Measurements from ENCODE around the gene FAM13A.
"Not testable (repeated sequence)": the region's sequence is repeated elsewhere in the genome, so short reads cannot be mapped to it uniquely, and the experiment has no call there.

Gene FAM13A

GRCh38 chr4:89042055-89042454, 14.9 kb downstream of the FAM13A start:
- DNase-seq (ENCODE audit: low read depth) = no peak

DNA sequence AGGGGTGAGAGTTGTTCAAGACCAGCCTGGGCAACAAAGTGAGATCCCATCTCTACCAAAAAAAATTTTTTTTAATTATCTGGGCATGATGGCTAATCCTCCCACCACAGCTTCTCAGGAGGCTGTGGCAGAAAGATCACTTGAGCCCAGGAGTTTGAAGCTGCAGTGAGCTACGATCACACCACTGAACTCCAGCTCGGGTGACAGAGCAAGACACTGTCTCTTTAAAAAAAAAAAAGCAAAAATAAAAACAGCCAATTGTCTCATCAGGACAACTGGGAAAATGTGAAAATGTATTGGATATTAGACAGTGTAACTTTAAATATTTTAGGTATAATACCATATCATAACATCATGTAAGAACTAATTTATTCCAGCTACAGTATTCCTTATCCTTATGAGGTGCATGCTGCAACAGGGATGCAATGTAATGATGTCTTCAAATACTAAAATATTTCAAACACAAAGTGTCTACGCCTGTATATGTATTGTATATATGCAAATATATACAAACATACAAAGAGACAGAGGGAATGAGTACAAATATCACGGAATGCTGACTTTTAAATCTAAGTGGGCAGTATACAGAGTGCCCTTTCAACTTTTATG, 17.2 kb downstream of the FAM13A start:
- no peak for DNase-seq (ENCODE audit: low read depth)

GRCh38 chr4:89036535-89036934, 20.4 kb downstream of the FAM13A start:
- DNase-seq (ENCODE audit: low read depth) = no peak

- no peak for DNase-seq (ENCODE audit: low read depth)
Observed at GRCh38 chr4:89031272-89031671, 25.7 kb downstream of the FAM13A start.

DNA sequence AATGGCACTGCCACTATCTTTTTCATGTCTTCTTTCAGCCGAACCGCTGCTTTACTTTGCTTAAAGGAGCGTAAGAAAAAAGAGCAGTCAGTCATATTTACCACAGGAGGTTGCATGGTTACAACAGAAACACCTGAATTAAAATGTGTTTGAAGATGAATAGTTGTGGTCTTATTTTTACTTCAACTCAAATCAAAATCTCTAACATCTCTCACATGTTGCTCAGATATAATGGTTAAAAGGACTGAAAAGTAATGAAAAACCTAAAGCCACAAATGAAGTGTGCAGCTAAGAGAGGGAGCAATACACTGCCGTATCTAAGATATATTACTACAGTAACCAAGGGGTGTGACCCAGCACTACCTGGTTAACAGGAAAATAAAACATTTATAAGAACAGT, 27.4 kb downstream of the FAM13A start:
- DNase-seq (ENCODE audit: low read depth) = no peak

DNA sequence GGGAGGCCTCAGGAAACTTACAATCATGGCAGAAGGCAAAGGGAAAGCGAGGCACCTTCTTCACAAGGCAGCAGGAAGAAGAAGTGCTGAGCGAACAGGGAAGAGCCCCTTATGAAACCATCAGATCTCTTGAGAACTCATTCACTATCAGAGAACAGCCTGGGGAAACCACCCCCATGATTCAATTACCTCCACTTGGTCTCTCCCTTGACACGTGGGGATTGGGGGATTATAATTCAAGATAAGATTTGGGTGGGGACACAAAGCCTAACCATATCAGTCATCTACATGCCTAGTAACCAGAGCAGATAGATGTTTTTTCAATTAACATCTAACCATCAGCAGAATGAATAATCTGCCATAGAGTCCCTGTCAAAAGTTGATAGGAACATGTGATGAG, 30.4 kb downstream of the FAM13A start:
- DNase-seq (ENCODE audit: low read depth) = no peak

DNA sequence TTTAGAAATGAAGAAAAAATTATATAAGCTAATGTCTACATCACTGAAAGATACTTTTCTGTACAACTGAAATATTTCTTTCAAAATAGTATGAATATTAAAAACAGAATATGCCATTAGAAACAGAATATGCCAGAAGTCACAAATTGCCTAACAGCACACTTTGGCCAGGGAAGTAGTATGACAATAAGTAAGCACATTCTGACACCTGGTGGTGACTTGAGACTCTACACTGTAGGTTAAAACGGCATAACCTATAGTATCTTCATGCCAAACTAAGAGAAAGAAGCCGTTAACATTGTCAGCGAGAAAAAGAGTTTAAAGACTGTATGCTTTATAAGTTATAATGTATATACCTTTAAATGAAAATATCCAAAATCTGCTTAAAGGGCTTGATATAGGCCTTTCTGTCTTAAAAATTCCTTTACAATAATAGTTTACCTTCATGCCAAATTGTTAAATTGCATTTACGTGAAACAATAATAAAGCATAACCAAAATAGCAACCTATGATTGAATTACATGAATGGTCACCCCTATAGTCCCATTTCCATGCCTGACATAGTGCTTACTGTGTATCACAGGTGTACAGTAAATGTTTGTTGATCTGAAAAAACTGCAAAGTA, 32.8 kb downstream of the FAM13A start:
- peak; percentile 36 for DNase-seq (ENCODE audit: low read depth)

DNA sequence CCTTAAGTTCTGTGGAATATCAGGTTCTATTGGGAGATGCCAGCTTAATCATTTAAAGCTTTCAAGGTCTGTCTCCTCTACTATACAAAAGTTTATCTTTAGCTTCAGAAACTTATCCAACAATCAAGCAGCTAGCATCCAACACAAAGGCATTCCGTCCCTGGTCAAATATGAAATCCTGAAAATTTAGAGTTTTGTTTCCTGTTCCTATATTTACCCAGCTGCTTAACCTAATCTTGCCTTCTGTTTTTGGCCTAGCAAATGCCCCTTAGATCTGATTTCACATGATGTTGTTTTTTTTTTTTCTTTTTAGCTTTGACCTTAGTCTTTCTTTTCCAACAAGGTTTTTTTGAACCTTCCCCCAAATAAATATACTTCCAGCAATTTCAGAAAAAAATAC, 33.8 kb downstream of the FAM13A start:
- DNase-seq (ENCODE audit: low read depth) = no peak

- DNase-seq (ENCODE audit: low read depth) = no peak
Observed at GRCh38 chr4:89022426-89023128, 34.4 kb downstream of the FAM13A start.

- no peak for DNase-seq (ENCODE audit: low read depth)
Observed at GRCh38 chr4:89021684-89022083, 35.3 kb downstream of the FAM13A start.

- DNase-seq (ENCODE audit: low read depth) = no peak
Observed at GRCh38 chr4:89021062-89021461, 35.9 kb downstream of the FAM13A start.

- DNase-seq (ENCODE audit: low read depth) = not testable (repeated sequence)
Observed at GRCh38 chr4:89014897-89015296, 42.1 kb downstream of the FAM13A start.

GRCh38 chr4:89009761-89010369, 47.1 kb downstream of the FAM13A start:
- DNase-seq (ENCODE audit: low read depth) = no peak

- DNase-seq (ENCODE audit: low read depth) = no peak
Observed at GRCh38 chr4:89009115-89009514, 47.9 kb downstream of the FAM13A start.

DNA sequence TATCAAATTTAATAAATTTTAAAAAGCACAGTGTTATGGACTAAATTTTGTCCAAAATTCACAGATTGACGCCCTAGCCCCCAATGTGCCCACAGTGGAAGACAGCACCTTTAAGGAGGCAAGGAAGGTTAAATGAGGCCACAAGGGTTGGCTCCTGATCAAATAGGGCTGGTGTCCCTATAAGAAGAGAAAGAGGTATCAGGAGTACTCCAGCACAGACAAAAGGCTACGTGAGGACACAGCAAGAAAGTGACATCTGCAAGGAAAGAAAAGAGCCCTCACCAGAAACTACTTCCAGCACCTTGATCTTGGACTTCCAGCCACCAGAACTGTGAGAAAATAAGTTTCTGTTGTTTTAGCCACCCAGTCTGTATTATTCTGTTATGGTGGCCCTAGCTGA, 48.8 kb downstream of the FAM13A start:
- no peak for DNase-seq (ENCODE audit: low read depth)

- no peak for DNase-seq (ENCODE audit: low read depth)
Observed at GRCh38 chr4:89007338-89007939, 49.5 kb downstream of the FAM13A start.

- DNase-seq (ENCODE audit: low read depth) = no peak
Observed at GRCh38 chr4:89006307-89006706, 50.7 kb downstream of the FAM13A start.

GRCh38 chr4:89005066-89005465, 51.9 kb downstream of the FAM13A start:
- not testable (repeated sequence) for DNase-seq (ENCODE audit: low read depth)

- DNase-seq (ENCODE audit: low read depth) = no peak
Observed at GRCh38 chr4:89001647-89002445, 55.1 kb downstream of the FAM13A start.

DNA sequence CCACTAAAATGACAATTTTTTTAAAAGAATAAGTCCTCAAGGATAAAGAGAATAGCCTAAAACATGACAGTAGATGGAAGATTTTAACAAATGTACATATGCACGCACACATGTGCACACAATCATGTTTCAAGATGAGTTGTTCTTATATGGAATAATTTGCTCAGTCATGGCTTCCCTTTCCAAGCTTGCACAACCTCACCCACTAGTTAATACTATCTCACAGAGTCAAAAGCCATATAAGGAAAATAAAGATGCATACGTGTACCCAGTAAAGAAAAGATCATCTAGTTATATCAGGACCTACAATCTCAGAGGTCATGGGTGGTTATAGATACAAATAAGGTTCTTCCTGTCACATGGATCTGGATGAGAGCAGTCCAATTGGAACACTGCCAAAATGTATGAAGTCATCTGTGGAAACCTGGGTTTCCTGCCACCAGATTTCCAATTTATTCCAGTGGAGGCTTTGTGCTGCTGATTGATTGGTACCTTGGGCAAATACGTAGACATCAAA, 56.1 kb downstream of the FAM13A start:
- no peak for DNase-seq (ENCODE audit: low read depth)

DNA sequence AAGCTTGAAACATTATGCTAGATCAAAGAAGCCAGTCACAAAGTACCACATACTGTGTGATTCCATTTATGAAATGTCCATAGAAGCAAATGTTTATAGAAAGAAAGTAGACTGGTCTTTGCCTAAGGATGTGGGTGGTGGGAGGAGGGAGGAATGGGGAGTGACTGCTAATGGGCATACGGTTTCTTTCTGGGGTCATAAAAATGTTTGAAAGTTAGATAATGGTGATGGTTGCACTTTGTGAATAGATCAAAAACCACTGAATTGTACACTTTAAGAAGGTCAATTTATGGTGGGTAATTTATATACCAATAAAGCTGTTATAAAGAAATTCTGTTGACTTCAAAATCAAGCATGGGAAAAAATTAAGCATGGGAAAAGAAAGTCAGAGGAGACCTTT, 56.6 kb downstream of the FAM13A start:
- DNase-seq (ENCODE audit: low read depth) = no peak

Data from activated gamma-delta T cell treated with anti-CD3 and anti-CD28 coated beads, Interleukin-2, amount 50 U/mL, for 16 hours (primary cell).